OCI-LY3 (cell line): ENCODE results near the gene SULT4A1.

Source experiments
- H2AFZ ChIP-seq: fragments of 200-600, 300-600 bp; shearing (Covaris generic); 2 replicates; pipeline ENCODE4 v1.6.0; 2014; ENCODE audit warnings: antibody characterized with exemption, low read depth, low read length
- H3K27ac ChIP-seq: fragments of 200-600, 300-600 bp; sonication (generic); 2 replicates; pipeline ENCODE4 v1.5.1; 2014; ENCODE audit warnings: mild to moderate bottlenecking, low read length, moderate library complexity, mixed read lengths
- H3K27me3 ChIP-seq: fragments of 200-600, 300-600 bp; sonication (generic); 2 replicates; pipeline ENCODE4 v1.6.1; 2014; ENCODE audit warnings: low read depth, low read length, mixed read lengths
- H3K36me3 ChIP-seq: fragments of 200-600, 300-600 bp; sonication (generic); replicated peaks from 2 replicates; pipeline ENCODE3; 2014; ENCODE audit warnings: low read depth, low read length, mixed read lengths
- H3K4me1 ChIP-seq: fragments of 300-600, 200-600 bp; sonication (generic); 2 replicates; pipeline ENCODE4 v1.6.1; 2014; ENCODE audit warnings: low read length, mixed read lengths
- H3K4me2 ChIP-seq: fragments of 200-600, 300-600 bp; sonication (generic); 2 replicates; pipeline ENCODE4 v1.6.1; 2014; ENCODE audit warnings: low read length, mixed read lengths
- H3K4me3 ChIP-seq: fragments of 300-600, 200-600 bp; sonication (generic); 2 replicates; pipeline ENCODE4 v1.5.1; 2014; ENCODE audit warnings: antibody characterized with exemption, mild to moderate bottlenecking, low read length, moderate library complexity
- H3K79me2 ChIP-seq: fragments of 300-600, 200-600 bp; shearing (Covaris generic); 2 replicates; pipeline ENCODE4 v1.6.1; 2014; ENCODE audit warnings: mild to moderate bottlenecking, low read length, mixed read lengths
- H3K9ac ChIP-seq: fragments of 300-600, 200-600 bp; shearing (Covaris generic); 2 replicates; pipeline ENCODE4 v1.6.0; 2014; ENCODE audit warnings: mild to moderate bottlenecking, low read length, moderate library complexity
- H3K9me3 ChIP-seq: fragments of 200-600, 300-600 bp; shearing (Covaris generic); 2 replicates; pipeline ENCODE4 v1.6.1; 2014; ENCODE audit warnings: low read length, mixed read lengths; ENCODE audit not compliant: insufficient read depth
- H4K20me1 ChIP-seq: fragments of 200-600, 300-600 bp; sonication (generic); 2 replicates; pipeline ENCODE4 v1.6.1; 2016; ENCODE audit warnings: low read length, mixed read lengths; ENCODE audit not compliant: insufficient read depth
- EZH2phosphoT487 ChIP-seq: fragments of 200-600 bp; shearing (Covaris generic); IDR thresholded peaks from 2 replicates; pipeline ENCODE4 v1.6.1; 2018; ENCODE audit warnings: antibody characterized with exemption, mixed run types, low read depth
- TF ChIP-seq, protein P1 (sequence below): fragments of 200-600, 300-600 bp; sonication (generic); IDR thresholded peaks from 2 replicates; pipeline ENCODE4 v1.5.1; 2014; ENCODE audit warnings: antibody characterized with exemption, low read length, low read depth

The SULT4A1 gene

DNA sequence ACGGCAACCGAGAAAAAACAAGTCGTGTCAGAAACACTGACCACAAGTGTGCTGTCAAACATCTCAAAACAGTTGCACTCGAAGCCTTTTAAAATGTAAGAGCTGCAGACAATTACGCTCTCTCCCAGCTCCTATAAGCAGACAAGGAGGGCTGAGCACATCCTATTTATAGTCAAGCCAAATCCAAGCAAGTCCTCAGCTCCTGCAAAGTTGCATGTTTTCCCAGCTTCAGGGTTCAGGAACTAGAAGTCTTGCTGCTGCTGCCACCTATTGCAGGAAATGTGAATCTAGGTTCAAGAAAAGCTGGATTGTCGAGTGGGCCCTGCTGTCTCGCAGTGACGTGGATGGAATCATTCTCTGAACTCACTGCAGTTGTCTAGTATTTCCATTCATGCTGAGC is 65.7 kb downstream of the SULT4A1 start:
- Histone ChIP-seq H3K36me3 (no peaks in the 10 kb centered on the region), H3K27ac (no peak overlapping the region), H4K20me1 (no peaks in the 10 kb centered on the region), H3K9me3 (no peaks in the 10 kb centered on the region), H2AFZ (no peak overlapping the region), H3K4me3 (no peak overlapping the region), H3K79me2 (no peaks in the 10 kb centered on the region), H3K4me1 (peaks cover 8% of the 10 kb centered on the region), H3K4me2 (no peak overlapping the region), H3K9ac (no peak overlapping the region), H3K27me3 (peaks cover 36% of the 10 kb centered on the region)
- TF ChIP-seq, protein P1, sequence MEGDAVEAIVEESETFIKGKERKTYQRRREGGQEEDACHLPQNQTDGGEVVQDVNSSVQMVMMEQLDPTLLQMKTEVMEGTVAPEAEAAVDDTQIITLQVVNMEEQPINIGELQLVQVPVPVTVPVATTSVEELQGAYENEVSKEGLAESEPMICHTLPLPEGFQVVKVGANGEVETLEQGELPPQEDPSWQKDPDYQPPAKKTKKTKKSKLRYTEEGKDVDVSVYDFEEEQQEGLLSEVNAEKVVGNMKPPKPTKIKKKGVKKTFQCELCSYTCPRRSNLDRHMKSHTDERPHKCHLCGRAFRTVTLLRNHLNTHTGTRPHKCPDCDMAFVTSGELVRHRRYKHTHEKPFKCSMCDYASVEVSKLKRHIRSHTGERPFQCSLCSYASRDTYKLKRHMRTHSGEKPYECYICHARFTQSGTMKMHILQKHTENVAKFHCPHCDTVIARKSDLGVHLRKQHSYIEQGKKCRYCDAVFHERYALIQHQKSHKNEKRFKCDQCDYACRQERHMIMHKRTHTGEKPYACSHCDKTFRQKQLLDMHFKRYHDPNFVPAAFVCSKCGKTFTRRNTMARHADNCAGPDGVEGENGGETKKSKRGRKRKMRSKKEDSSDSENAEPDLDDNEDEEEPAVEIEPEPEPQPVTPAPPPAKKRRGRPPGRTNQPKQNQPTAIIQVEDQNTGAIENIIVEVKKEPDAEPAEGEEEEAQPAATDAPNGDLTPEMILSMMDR = peak; percentile 47
- no peak for TF ChIP-seq EZH2phosphoT487

DNA sequence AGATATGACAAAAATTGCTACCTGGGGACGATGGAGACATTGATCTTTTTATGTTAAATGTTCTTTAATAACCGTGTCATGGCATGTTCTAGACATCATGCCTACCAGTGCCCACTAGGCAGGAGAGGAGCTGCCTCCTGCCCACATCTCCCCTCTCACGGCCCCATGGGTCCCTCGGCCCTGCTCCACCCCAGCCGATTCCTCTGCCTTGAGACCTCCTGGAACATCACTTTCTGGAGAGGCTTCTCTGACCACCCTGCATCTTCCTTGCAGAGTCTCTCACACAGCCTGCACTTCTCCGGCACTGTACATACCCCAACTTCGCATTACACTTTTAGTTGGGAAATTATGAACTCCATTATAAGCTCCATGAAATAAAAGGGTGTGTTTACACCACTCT is 67.0 kb downstream of the SULT4A1 start:
- no peaks in the 10 kb centered on the region for H3K9me3 ChIP-seq
- H3K9ac ChIP-seq = no peak overlapping the region
- H3K36me3 ChIP-seq = no peaks in the 10 kb centered on the region
- H3K27ac ChIP-seq = no peak overlapping the region
- H3K4me2 ChIP-seq = no peak overlapping the region
- no peaks in the 10 kb centered on the region for H4K20me1 ChIP-seq
- H3K79me2 ChIP-seq = no peaks in the 10 kb centered on the region
- peaks cover 38% of the 10 kb centered on the region for H3K27me3 ChIP-seq
- TF ChIP-seq, protein P1 = no peak
- TF ChIP-seq EZH2phosphoT487 = no peak
- H3K4me3 ChIP-seq = no peak overlapping the region
- H3K4me1 ChIP-seq = peaks cover 8% of the 10 kb centered on the region
- no peak overlapping the region for H2AFZ ChIP-seq

DNA sequence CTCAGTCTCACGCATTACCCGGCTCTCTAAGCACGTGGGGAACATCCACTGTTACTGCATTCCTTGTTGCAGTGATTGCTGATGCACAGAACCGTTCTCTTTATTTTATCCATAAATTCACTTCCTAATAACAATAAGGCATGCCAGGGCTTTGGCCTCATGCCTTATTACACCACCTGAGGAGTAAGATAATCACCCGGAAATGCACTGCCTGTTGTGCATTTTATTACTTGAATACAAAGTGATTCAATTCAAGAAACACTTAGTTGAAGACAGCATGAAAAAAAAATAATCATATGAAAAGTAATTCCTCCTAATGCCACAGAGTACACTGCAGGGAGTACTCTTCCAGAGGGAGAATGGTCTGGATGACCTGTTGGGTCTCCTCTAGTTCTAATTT is 69.4 kb downstream of the SULT4A1 start:
- Histone ChIP-seq H3K79me2 (no peaks in the 10 kb centered on the region), H3K9me3 (no peaks in the 10 kb centered on the region), H3K27me3 (peaks cover 37% of the 10 kb centered on the region), H3K36me3 (no peaks in the 10 kb centered on the region), H3K9ac (no peak overlapping the region), H3K4me2 (no peak overlapping the region), H2AFZ (no peak overlapping the region), H4K20me1 (no peaks in the 10 kb centered on the region), H3K4me1 (no peaks in the 10 kb centered on the region), H3K4me3 (no peak overlapping the region), H3K27ac (no peak overlapping the region)
- TF ChIP-seq EZH2phosphoT487 = no peak
- TF ChIP-seq, protein P1 = no peak

DNA sequence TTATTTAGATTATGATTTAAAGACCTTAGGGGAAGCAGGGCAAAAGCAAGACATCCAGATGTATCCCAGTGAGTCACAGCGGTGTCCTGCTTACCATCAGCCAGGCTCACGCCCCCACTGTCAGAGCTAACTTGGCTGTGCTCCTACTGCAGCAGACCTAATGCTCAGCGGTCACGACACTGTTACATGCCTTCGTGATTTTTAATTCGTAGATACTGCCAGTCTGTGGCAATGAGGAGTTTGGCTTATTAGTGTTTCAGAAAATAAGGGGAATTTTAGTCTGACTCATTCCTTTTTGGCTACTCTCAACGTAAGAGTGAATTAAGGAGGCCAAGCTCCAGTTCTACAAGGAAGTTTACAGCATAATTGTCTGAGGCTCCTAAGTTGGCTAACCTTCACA is 72.9 kb downstream of the SULT4A1 start:
- Histone ChIP-seq H3K4me1 (no peaks in the 10 kb centered on the region), H2AFZ (no peak overlapping the region), H3K9ac (no peak overlapping the region), H3K36me3 (no peaks in the 10 kb centered on the region), H4K20me1 (no peaks in the 10 kb centered on the region), H3K79me2 (no peaks in the 10 kb centered on the region), H3K27me3 (peaks cover 28% of the 10 kb centered on the region), H3K9me3 (no peaks in the 10 kb centered on the region), H3K4me3 (no peak overlapping the region), H3K27ac (no peak overlapping the region), H3K4me2 (no peak overlapping the region)
- no peak for TF ChIP-seq EZH2phosphoT487
- TF ChIP-seq, protein P1 = no peak
